ENCODE results near the gene SFSWAP. TPM values are rescaled to one million over a fixed set of nuclear protein-coding genes. Genes with fewer than 3 reads are reported as not detected.
A peak's percentile ranks its signal among the peaks of the same experiment; 100 is the strongest.
"Not testable (repeated sequence)": the region's sequence is repeated elsewhere in the genome, so short reads cannot be mapped to it uniquely, and the experiment has no call there.

Gene SFSWAP
- total RNA-seq, 1 experiment from 2014 or later, result 48.1 TPM

DNA sequence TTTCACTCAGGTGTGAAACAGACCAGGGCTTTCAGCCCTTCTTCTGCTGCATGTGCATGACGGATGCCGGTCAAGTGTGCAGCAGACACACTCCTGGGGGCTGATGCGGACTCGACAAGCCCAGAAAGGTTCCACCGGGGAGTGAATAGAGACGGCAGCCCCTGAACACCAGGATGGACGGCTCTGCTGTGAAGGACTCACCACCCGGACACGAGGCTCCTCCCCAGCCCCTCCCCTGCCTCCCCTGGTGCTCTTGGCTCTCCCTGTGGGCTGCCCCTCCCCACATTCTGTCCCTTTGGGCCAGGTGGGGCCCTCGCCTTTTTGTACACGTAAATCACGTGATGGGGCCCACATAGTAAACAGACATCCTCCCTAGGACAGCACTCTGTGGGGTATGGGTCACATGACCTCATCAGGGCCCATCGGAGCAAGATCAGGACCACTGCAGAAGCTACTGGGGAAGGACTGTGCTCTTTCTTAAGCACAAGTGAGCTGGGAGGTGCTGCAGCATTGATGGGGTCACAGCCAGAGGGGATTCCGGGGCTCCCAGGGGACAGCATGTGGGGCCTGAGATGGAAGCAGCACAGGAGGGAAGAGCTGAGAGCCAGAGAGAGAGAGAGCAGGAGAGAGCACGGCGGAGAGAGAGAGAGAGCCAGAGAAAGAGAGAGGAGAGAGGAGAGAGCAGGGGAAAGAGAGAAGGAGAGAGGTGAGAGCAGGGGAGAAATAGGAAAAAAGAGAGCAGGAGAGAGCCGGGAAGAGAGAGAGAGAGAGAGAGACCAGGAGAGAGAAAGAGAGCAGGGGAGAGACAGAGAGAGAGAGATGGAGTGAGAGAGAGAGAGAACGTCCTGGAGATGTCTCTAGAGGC, 30.3 kb upstream of the SFSWAP start:
- H3K14ac ChIP-seq (ENCODE audit: insufficient read depth, low read length); H3K56ac ChIP-seq (ENCODE audit: insufficient read length, low read depth, low read length); H2BK15ac ChIP-seq (ENCODE audit: low read depth, low read length); H2BK20ac ChIP-seq (ENCODE audit: low read depth, low read length, poor library complexity, severe bottlenecking); H3K4me1 ChIP-seq (ENCODE audit: insufficient read depth, low read length); H2BK12ac ChIP-seq (ENCODE audit: insufficient read length, low read depth, low read length); H4K8ac ChIP-seq (replicated peaks; ENCODE audit: insufficient read length, low read depth, low read length); H3K4ac ChIP-seq (ENCODE audit: low read depth, low read length); H3K27me3 ChIP-seq (ENCODE audit: insufficient read depth, low read length); H2AFZ ChIP-seq (ENCODE audit: low read length); H3K9me3 ChIP-seq (ENCODE audit: control insufficient read depth, low read depth, low read length); H3K9me3 Mint-ChIP-seq; H3K18ac ChIP-seq (ENCODE audit: insufficient read length, low read depth, low read length); H4K91ac ChIP-seq (ENCODE audit: insufficient read length, low read depth, low read length); H3K23me2 ChIP-seq (ENCODE audit: insufficient read length, low read depth, low read length, poor library complexity, severe bottlenecking); H3K9ac ChIP-seq (ENCODE audit: extremely low read depth, insufficient read length, low read length); H3K23ac ChIP-seq (ENCODE audit: insufficient read length, low read depth, low read length); H3K4me2 ChIP-seq (ENCODE audit: insufficient read depth, insufficient read length, low read length); H2BK120ac ChIP-seq (ENCODE audit: low read depth, low read length, poor library complexity, severe bottlenecking); H3K4me3 Mint-ChIP-seq; H4K5ac ChIP-seq (ENCODE audit: insufficient read length, low read depth, low read length); DNase-seq; H3K27ac ChIP-seq (ENCODE audit: insufficient read length, low read depth, low read length); H2AK5ac ChIP-seq (ENCODE audit: insufficient read length, low read length); H3K79me2 ChIP-seq (ENCODE audit: insufficient read depth, low read length); H3K79me1 ChIP-seq (ENCODE audit: insufficient read depth, low read depth, low read length, poor library complexity, severe bottlenecking); H2BK5ac ChIP-seq (ENCODE audit: insufficient read length, low read length); H4K20me1 ChIP-seq (ENCODE audit: control insufficient read depth, insufficient read depth, insufficient read length); H3T11ph ChIP-seq (ENCODE audit: low read length); H3K36me3 Mint-ChIP-seq (ENCODE audit: insufficient read depth in 1 of 3, low read depth in 3 of 3): not testable (repeated sequence)
- Mint-ChIP-seq H3K27me3 (ENCODE audit: low read depth) (peaks cover 11% of the 10 kb centered on the region), H3K4me1 (peaks cover 24 to 25% of the 10 kb centered on the region in 2 experiments), H3K27ac (peak overlapping the region in 1 of 3 experiments; percentile 48; a peak in 2 of 7 replicates)
- WGBS (ENCODE audit: extremely low coverage, insufficient read length, low lambda C conversion rate), result no CpG with 5 or more reads among the region's 18 CpGs

Measured in H9 (cell line).